GOT3 (cell line): ENCODE results near the gene TBC1D7.
A peak's percentile ranks its signal among the peaks of the same experiment; 100 is the strongest.
"Not testable (repeated sequence)": the region's sequence is repeated elsewhere in the genome, so short reads cannot be mapped to it uniquely, and the experiment has no call there.

Source experiments
- DNase-seq: peaks from one replicate; lab custom pipeline; 2025; ENCODE audit warnings: mixed read lengths; lab: John Stamatoyannopoulos, UW

TBC1D7 gene

DNA sequence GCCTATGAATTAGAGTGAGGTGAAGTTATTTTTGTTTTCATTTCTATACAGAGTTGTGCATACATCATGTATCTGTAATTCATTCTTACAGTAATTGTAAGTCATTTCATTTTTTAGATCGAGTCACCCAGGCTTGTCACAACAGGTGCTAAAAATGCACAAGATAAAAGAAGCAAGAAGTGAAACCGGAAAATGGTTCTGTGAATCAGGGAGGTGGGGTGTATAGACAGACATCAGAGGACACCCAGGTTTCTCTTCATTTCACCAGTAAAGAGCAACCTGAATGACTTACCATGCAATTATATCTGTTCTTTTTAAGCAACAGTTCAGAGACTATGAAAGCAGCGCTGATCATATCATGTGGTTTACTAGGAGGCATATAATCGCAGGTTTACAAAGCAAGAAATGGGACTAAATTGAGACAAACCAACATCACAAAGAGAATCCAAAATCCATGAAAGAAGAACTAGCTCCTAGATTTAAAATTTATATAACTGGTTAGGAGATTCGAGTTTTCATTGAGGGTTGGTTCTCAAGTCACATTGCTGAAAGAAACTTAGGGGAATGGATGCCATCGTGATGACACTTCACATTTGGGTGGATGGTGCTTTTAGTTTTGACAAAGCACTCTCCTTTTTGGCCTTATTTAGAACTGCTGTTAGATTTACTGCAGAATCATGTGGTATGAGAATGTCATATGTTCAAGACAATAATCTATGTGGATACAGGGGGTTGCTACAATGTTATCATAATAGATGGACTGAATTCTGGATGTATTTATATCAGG, 27.9 kb upstream of the TBC1D7 start:
- DNase-seq: no peak

DNA sequence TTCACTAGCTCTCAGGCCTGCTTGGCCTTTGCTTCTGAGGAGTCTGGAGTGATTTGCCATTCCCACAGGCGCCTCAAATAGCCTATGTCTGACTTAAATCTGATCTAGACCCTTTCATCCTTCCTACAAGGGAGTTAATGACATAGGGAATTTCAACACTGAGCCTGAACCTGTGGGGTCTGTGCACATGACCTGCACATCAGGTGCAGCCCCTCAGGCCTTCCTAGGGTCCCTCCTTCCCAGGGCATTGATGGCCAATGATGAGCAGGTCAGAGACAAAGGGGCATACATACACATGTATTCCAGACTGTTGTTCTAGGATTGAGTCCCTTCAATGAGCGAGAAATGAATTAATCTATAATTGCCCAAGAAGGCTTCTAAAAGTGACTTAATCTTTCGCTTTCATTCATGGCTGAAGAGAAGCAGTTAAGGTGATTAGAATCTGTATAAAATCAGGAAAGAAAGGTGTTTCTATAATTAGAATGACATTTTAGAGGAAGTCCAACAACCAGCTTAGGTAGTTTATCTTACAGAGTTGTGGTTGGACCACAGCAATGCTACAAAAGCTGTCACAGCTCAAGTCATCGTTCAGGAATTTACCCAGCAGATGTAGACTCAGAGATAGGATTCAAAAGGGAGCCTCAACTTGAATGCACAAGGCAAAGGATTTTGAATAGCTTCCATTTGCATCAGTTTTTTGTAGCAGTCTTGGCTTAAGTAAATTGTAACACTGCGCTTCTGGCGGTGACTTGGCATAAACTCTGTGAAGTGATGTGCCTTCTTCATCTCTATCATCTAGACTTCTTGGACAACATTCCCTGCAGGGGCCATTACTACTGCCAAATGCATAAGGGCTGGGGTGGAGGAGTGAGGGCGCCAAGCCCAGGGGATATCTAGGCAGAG, 27.0 kb upstream of the TBC1D7 start:
- DNase-seq: no peak

DNA sequence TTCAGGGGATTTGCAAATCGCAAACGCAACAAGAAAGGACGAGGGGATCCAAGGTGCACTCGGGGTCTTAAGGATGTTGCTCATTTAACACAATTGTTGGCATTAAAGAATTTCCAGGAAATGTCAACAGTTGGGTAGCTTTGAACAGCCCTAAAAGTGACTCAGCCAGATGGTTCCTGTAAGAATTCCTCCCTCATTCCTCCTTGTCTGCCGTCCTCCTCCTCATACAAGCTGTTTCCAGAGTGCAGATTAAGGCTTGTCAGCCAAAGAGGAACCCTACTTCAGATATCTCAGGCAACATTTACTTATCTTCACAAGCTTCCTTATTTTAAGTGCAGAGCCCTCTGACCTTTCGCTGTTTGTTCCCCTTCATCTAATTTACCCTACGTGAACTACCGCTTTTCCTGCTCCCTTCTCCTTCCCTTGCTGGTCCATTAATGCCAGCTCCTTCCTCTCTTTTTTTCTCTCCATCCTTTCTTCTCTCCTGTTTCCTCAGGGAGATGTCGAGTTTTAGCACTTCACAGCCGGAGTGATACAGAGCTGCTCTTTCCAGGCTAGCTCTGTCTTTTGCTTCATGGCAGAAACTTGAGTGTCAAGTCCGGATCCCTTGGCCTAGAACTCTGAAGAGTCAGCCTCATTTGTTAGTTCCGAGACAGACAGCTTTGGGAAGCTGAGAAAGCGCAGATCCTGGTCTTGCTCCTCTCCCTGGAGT, 26.1 kb upstream of the TBC1D7 start:
- no peak for DNase-seq

DNA sequence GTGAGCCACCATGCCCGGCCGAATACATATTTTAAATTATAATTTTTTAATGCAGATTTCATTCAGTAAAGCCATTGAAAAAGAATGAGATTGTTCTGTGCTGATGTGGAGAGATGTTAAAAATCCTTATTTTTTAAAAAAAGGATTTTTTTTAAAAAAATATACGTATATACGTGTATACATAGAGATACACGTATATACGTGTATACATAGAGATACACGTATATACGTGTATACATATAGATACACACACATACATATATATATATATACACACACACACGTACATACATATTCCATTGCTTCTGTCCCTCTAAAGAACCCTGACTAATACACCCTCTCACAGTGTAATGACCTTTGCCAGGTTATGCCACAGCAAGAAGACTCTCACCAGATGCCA, 23.8 kb upstream of the TBC1D7 start:
- DNase-seq: no peak

DNA sequence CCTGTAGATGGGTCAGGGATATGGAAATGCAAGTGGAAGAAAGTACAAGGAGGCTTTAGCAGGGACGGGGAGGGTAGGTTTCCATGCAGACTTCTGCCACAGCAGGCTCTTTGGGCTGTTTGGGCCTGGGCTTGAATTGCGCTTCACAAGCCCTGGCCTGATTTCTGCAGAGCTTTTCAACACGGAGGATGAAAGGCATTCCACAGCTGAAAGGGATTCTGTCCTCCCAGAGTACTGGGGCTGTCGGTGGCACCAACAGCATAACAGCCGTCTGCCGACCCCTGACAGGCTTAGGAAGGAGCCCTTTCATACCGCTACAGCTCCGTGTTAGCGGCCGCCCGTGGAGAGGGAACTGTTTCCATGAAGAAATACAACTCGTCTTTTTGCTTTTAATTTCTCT, 22.9 kb upstream of the TBC1D7 start:
- no peak for DNase-seq

DNA sequence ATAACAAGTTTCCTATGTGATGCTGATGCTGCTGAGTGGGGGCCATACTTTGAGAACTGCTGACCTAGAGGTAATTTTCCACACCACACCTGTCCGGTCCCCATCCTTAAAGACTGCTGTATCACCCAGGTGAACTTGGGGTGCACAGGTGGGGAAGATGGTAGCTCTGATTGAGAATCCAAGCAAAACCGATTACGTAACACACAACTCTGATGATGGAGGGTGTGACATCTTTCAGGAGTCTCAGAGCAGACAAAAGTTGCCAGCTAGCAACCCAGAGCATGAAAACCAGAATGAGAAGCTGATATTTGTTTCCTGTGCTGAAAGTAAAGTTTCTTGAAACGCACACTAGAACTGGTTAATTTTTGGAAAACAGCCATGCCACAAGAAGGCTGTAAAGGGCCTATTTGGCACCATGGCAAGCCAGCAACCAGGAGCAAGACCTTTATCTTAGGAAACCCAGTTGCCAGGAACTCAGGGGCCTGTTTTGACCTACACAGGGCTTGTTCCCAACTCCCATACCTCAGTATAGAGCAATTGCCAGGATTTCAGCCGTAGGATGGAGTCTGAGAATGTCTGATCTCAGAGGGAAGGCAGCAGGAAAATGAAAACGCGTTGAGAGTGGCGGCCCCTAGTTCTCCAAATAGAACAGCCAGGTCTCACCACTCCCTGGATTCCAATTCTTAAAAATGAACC, 21.6 kb upstream of the TBC1D7 start:
- no peak for DNase-seq

DNA sequence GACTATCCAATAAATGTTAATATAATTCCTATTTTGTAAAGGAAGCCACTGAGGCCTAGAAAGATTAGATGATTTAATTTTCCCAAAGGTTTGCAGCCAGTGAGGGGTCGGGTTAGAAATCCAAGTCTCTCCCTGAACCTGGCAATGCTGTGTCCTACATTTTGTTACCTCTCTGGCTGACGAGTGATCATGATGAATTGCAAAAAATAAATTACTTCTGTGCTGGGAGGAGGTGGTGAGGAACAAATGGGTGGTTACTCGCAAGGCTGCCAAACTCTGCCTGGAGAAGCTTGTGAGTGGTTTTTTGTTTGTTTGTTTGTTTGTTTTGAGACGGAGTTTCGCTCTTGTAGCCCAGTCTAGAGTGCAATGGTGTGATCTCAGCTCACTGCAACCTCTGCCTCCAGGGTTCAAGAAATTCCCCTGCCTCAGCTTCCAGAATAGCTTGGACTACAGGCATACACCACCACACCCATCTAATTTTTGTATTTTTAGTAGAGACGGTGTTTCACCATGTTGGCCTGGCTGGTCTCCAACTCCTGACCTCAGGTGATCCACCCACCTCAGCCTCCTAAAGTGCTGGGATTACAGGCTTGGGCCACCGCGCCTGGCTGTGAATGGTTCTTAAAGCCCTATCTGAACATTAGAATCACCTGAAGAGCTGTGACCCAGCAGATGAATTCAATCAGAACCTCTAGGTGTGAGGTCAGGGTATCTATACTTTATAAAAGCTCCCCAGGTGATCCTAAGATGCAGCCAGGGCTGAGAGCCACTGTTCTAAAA, 20.2 kb upstream of the TBC1D7 start:
- no peak for DNase-seq

DNA sequence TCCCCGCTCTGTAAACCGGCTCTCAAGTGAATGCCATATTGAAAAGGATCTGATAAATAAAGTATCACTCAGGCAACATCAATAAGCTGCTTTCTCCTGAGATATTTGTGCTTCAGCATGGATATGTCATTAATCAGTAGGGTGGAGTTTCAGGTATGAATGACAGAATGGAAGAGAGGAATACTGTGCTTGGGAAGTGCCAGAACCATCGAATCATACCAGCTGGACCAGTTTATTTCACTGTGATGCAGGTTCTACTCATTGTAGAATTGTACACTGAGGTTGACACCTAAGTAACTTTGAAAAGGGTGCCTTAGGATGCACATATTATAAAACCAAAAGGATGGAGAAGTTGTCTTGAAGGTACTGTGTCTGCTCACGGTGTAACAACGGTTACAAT, 17.9 kb upstream of the TBC1D7 start:
- no peak for DNase-seq

DNA sequence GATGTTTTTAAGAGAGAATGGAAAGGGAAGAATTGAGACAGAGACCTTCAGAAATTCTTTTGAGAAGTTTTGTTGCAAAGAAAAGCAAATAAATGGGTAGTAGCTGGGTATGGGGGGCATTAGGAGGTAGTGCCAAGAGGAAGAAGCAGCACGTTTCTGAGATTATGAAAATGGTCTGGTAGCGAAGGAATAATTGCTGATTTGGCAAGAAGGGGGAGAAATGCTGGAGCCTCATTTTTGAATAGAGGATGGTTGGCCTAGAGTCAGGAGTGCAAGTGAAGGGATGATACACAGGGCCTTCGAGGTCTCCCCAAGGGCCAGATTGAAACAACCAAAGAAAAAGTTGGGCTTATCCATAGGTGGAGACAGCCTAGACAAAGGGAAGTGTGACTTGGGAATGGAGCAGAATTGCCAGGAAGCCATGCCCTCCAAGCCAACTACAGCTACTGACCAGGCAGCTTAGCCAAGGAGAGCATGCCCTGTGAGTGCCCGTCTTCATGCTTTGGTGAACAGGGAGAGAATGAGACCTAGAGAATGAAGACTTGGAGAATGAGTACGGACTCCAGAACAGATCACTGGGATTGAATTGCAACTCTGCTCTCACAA, 14.2 kb upstream of the TBC1D7 start:
- DNase-seq: no peak

DNA sequence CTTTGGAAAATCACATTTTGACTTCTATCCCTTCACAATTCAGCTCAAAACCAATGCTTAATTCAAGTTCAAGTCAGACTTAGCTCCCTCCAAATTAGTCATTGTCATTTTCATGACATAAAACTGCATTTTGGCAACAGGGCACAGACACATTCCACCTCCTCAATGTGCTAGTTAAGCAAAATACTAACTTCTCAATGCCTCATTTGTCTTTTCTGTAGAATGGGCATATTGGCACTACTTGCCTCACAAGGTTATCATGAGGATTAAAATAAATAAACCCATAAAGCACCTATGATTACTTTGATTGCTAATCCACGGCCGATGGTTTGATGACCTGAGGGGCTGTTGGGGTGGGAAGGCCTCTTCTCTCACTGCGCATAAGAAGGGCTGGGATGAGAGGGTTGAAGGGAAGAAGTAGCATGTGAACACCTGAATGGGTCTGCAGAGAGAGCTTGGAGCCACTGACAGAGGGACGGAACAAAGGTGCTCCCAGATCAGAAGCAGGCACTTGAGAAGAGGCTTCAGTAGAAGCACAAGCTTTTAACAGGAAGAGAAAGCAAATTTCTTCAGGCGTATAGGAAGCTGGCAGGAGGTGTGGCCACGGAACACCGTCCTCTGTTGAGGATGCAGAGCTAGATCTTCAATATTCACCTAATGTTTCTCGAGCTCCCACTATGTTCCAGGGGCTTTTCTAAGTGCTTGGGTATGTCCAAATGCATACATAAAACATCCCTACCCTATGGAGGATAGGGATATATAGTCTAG, 11.7 kb upstream of the TBC1D7 start:
- DNase-seq: no peak

DNA sequence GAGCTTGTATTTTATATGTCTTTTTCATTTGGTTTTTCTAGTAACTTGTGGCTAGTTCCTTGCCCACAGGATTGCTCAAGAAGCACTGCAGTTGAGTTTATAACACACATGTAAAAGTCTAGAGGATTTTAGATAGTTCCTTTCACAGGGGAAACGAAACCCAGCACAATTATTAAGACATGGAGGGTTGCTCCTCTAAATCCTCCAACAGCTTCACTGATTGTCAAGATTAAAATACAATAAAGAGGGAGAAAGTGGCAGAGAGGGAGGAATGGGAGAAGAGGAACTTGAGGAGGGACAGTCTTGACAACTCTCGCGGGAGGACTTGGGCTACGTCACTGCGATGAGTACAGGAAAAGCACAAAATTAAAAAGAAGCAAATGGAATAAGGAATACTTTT, 9.7 kb upstream of the TBC1D7 start:
- DNase-seq: no peak

DNA sequence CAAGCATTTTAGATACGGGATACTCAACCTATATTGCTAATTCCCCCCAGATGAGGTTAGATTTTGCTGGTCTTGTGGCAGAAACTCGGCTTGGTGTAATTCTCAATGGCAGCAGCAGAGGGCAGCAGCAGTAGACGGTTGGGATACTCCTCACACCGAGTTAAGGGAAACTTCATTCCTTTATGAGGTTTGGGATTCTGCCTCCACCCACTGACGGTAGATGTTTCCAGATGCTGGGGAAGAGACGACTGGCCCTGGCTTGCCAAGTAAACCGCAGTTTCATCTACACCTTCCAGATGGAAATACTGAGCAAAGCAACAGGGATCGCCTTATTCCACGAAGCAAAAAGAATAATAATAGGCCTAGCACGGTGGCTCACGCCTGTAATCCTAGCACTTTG, 8.2 kb upstream of the TBC1D7 start:
- peak; percentile 34 for DNase-seq

DNA sequence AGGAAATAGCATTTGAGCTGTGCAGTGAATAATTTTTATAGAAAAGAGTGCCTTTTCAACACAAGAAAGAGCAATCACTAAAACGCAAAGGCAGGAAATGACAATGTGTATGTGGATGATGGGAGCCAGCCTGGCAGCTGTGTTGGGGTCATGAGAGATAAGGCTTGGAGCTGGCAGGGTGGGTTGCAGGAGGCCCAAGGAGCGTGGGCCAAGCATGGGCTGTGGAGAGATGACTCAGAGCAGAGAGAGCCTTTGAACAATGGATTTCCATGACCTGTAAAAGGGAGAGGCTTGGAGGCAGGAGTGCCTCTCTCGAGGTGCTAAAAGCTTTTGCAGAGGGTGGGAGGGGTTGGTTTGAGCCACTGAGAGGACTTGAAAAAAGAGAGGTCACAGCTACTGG, 6.6 kb upstream of the TBC1D7 start:
- no peak for DNase-seq

DNA sequence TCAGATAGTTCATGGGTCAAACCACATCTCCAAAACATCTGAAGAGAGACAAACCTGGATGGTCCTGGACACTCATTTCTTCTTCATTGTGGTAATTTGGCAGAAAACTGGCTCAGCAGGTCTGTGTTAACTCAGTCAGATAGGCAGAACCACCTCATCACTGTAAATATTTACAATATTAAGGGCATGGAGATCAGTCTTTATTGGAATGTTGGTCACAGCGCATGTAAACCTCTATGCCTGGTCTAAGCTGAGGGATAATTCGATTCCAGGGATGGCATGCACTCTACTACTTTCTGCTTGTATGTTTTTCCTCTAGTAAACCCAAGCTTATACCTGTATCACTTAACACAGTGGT, 4.0 kb upstream of the TBC1D7 start:
- no peak for DNase-seq

DNA sequence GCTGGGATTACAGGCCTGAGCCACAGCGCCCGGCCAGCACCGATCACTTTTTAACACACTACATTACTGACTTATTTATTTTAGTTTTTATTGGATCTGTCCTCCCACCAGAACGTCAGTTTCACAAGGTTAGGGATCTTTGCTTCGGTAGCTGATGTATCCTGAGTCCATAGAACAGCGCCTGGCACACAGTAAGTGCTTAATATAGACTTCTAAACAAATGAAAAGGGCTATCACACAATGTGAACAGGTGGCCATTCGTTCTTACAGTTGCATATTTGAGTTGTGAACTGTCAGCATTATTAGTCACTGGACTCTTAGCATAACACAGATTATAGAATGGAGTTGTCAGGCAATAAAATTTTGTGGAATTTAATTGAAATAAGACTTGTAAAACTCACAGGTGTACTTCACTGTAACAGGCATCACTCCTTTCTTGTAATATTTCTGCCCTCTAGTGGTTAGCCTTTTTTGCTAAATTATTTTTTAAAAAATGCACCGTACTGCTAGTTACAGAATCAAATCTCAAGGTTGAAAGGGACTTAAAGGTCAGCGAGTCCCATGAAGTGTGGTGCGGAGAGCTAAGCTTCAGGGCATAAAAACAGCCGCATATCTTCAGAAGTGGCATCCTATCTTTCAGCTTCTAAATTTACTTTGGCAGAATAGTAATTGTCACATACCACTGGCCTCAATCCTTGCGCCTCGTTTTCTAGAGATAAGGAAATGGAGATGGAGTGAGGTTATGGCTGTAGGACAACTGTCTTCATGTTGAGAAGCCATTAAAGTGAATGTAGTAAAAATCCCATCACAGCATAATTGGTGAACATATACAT, 3.4 kb upstream of the TBC1D7 start:
- DNase-seq: no peak

DNA sequence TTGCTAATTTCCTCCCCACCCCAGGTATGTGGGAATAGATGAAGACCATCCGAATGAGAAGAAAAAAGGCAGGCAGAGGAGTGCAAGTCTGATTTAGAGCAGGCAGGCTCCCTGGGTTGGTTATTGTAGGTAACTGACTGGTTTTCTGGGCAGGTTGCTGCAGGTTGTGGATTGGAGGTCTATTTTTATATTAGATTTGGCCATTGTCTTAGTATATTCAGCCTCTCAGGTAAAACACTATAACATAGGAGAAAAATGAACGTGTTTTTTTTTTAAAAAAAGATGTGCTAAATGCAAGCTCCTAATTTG, 492 bp upstream of the TBC1D7 start:
- DNase-seq: no peak

DNA sequence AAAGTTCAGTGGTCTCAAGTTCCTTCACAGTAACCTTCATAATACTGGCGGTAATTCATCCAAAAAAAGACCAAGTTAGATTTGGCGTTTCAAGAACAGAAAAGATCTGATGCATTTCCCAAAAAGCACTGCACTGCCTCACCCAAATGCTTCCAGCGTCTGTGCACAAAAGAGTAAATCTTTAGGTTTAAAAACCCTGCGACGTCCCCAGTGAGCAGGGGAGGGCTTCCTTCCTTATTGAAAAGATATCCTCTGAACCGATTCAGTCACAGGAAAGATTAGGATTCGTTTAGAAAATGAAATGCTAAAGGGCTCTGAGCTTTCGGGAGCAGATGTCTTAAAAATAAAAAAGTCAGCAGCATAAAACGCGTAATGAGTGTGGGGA, 654 bp downstream of the TBC1D7 start:
- no peak for DNase-seq

DNA sequence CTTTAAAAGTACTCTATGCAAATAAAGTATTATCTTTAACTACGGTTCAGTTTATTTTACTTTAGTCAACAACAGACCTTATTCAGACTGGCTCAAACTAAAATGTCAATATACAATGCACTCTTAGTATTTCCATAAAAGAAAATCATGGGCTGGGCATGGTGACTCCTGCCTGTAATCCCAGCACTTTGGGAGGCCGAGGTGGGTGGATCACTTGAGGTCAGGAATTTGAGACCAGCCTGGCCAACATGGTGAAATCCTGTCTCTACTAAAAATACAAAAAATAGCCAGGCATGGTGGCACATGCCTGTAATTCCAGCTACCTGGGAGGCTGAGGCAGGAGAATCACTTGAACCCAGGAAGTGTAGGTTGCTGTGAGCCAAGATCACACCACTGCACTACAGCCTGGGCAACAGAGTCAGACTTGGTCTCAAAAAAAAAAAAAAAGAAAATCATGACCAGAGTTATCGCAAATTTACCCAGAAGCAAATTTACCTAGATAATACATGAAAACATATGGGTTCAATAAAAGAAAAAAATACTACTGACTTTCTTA, 2.2 kb downstream of the TBC1D7 start:
- DNase-seq: not testable (repeated sequence)

DNA sequence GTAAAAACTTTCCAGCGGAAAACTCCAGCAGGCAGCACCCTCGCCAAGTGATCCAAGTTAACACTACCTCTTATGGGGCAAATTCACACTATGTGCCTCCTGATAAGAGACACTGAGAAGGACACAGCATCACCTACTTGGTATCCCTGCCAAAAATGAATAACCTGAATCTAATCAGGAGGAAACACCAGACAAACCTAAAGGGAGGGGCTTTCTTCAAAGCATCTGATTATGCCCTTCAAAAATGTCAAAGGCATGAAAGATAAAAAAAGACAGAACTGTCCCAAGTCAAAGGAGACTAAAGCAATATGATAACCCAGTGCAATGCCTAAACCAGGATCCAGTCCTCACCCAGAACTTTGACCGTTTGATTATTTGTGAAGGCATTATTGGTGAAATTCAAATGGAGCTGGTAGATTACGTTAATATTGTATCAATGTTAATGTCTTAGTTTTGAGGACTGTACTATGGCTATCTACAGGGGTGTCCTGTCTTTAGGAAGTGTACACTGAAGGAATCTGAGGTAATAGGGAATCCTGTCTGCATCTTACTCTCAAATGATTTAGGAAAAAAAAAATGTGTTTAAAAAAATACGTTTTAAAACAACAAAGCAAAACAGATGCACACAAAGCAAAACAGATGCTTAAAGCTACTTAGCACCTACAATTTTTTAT, 8.3 kb downstream of the TBC1D7 start:
- DNase-seq: no peak
